Body of pancreas (tissue), 4 donors: Measurements from ENCODE around the gene IRAK3.

Source experiments
- CTCF ChIP-seq, 7 experiments: fragments of 450-650 bp in 4 of 7; fragments of 200-600 bp in 3 of 7; sonication (generic) in 3 of 7; IDR thresholded peaks; one replicate each; pipeline ENCODE4 v1.5.1; 2016 to 2019; ENCODE audit warnings: antibody characterized with exemption in 7 of 7
- POLR2A ChIP-seq, 3 donors: fragments of 450-650 bp; IDR thresholded peaks; one replicate each; pipeline ENCODE4 v1.6.1; 2016; ENCODE audit warnings: antibody characterized with exemption in 3 of 3, mild to moderate bottlenecking in 2 of 3

GRCh38 chr12:66302827-66303169, 113.8 kb downstream of the IRAK3 start:
- TF ChIP-seq POLR2A (IDR thresholded peaks at IDR 0.05): no peak
- no peak for TF ChIP-seq CTCF (IDR thresholded peaks at IDR 0.05)
